Stimulated activated naive CD4-positive, alpha-beta T cell (primary cell): ENCODE results near the gene CYP11A1.

ENCODE experiments used
- DNase-seq, 6 experiments: peaks; one replicate each; lab custom pipeline; 2025; lab: John Stamatoyannopoulos, UW

Gene CYP11A1

DNA sequence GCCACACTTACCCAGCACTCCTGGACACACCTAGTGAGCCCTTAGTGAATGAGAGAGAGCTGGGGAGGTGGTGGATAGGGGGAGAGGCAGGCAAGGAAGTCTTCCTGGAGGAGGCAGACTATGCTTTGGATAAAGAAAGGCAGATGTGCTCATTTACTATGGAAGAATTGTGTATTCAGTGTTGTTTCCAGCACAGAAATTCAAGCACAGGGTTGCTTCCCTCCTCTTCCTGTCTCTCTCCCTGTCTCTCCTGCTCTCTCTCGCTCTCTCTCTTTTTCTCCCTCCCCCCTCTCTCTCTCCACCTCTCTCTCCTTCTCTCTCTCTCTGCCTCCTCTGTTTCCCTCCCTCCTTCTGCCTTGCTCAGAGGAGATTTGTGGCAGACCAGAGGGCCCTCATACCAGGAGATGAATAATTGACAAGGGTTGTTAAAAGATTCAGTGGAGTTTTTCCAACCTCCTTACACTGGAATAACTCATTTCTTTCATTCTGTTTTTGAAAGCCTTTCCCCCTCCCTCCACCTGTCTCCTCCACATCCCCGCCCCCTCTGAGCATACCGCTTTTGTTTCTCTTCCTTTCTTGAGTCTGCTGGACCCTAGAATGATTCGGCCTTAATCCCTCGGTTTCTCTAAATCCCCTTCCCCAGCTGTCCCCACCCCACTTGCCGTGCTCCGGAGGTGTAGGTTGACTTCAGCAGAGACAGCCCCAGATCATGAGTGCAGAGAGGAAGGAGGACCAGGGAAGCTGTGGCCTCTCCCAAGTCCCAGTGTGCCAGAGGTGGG, 65.7 kb downstream of the CYP11A1 start:
- no peak for DNase-seq

DNA sequence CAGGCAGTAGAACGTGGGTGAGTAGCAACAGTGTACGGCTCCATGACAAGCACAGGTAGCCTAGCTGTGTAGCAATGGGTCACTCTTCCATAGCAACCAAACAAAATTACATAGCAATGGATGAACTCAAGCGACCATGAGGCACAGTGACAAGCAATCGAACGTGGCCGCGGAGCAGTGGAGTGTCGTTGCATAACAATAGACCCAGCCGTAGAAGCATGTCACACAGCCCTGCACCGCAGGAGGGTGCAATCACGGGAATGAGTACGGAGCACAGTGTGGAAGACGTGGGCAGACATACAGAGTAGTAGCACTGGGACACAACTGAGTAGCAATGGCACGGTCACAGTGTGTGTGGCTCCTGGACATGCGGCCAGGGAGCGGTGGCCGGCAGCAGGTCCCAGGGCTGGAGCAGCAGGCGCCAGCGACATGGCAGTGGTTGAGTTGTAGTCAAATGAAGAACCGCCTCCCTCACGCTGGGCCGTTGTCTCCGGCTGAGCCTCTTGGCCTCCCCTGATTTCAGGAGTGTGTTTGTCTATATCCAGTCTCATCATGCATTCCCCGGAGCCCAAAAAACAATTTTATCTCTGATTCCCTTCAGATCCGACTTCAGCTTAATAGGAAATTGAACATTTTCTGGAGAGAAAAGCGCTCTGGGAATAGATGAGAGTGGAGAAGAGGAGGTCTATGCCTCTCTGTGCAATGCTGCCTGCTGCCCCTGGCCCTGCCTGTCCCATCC, 67.2 kb downstream of the CYP11A1 start:
- DNase-seq = no peak

DNA sequence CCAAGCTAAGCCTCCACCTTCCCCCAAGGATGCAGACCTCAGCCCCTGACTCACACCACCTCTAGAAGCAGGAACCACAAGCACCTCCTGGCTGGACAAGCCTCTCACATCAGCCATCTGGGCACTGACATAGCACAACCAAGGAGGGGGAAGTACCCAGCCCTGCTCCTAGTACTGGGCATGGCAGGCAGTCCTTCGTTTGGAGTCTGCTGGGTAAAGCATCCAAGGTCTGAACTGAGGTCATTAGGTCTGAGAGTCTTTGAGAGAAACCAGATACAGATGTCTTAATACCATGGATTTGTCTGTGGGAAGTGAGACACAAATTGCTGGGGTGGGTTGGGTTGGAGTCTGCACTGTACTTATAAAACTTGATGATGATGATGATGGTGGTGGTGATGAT, 69.6 kb downstream of the CYP11A1 start:
- DNase-seq = no peak

DNA sequence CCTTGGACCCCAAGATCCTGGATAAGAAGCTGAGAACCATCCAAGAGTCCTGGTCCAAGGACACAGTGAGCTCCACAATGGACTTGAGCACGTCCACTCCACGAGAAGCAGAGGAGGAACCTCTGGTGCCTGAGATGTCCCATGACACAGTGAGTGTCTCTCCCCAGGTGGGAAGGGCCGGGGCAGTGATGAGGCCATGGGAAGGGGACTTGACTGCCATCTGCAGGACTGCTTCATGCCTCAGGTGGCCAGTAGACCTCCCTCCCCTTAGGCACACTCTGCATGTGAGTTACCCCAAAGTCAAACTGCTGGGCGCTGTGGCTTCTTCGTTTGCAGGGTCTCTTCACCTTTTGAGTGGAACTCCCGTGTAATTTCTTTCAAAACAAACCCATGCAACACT, 71.6 kb downstream of the CYP11A1 start:
- DNase-seq = no peak

DNA sequence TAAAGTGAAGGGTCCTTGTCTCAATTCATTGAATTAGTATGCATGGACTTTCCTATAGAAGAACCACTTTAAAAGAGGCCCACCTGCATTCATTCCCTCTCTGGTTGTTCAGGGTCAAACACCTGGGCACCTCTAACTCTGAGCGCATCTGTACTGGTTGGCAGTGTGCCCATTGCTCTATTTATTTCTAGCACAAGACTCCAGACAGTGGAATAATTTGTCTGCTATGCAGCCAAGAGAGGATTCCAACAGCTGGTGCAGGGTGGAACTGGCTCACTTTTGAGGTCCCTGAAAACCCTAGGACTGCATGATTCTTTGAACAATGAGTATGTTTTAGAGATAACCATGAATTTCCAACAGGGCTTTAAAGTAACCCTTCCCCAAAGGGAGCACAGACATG, 73.4 kb downstream of the CYP11A1 start:
- DNase-seq = no peak

DNA sequence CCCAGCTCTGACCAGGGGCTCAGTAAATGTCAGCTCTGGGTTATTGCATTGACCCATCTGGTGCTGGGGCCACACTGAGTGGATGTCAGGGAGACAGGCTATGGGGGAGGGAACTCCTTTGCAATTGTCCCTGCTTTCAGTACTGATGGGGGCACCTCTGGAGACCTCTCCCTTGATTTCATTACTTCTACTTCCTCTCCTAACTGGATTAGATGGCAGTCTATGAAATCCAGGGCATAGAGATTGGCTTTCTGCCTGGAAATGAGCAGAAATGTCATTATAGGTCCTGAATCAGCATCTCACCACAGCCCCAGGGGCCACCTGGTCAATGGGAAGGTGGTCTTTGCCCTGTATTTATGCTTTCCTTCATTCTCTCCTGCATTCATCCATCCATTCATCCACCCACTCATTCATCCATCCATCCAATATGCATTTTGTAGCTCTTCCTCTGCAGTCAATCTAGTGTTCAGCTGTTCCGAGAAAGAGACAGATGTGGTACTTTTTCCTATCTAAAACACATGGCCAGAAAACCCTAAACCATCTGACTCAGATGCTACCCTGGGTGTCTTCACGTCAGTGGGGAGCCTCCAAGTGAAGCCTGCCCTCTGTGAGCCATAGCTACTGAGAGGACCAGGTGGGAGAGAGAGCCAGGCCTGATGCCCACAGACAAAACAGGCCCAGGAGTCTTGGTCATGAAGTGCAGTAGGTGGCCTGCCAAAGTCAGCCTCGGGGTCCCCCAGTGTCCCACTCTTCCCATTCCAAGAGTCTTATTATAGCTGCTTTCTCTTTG, 74.2 kb downstream of the CYP11A1 start:
- DNase-seq = no peak

DNA sequence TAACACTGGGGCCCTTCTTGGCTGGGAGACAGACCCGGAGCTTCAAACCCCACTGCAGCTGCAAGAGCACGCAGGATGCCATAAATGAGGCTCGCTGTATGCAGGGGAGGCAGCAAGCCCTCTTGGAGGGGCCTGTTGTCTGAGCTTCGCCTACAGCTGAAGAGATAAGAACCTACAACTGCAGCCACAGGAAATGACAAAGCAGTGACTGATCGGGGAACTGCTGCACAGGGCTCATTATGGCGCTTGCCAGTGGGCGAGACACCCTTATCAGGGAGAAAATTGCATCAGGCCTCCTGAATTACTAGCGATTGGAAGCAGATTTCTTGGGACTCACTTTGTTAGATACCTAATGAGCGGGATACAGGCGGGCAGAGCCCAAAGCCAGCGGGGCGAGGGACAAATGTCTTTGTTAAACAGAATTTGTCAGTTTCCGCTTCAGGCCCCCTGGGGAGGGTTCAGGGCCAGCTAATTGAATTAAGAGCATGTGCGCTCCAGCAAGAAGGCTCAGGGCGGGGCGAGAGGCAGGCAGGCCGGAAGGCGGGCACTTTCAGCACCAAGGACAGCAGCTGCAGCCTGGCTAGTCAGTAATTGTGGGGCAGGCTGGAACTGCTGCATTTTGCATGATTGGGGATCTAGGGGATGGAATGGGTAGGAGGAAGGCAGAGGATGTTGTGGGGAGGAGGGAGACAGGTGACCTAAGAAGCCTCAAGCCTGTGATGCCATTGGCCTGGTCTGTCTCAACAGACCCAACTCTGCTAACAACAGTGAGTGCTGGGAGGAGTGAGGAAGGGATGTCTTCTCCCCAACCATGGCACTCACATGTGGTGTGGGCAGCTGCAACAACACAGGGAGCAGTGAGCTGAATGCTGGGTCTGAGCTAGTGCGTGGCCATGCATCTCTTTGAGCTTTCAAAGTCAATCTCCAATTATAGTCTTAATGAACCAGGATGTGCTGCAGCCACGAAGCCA, 76.1 kb downstream of the CYP11A1 start:
- DNase-seq = peak; percentile 15 to 63 (median 33)

DNA sequence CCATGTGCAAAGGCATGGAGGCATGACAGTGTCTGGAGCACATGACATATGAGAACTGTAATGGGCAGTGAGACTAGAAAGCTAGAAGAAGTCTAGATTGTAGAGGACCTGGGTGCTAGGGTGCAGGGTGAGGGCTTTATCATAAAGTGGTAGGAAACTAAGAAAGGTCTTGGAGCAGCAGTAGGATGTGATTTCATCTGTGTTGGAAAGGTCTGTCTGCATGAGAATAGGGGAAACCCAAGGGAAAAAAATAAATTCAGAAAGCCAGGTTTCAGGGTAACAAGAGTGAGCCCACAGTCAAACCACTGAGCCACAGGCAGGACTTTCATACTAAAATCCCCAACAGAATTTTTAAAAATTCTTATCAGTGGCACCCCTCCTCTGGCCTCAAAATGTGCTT, 76.8 kb downstream of the CYP11A1 start:
- no peak for DNase-seq

DNA sequence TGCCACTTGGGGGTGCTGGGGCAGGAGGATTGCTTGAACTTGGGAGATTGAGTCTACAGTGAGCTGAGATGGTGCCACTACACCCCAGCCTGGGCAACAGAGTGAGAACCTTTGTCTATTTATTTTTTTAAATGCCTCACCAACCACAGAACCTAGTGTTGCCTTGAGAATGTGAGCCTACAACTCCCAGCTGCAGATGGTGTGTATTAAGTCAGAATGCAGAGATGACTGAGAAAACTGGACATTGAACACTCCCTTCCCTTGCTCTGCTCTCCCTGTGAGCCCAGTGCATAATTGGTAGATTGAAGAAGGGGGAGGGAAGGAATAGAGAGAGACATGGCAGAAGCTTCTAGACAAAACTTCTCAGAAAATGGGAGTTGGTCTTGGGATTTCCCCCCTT, 77.8 kb downstream of the CYP11A1 start:
- DNase-seq = no peak
